ENCODE measurements around the gene LRRC71.

The LRRC71 gene

DNA sequence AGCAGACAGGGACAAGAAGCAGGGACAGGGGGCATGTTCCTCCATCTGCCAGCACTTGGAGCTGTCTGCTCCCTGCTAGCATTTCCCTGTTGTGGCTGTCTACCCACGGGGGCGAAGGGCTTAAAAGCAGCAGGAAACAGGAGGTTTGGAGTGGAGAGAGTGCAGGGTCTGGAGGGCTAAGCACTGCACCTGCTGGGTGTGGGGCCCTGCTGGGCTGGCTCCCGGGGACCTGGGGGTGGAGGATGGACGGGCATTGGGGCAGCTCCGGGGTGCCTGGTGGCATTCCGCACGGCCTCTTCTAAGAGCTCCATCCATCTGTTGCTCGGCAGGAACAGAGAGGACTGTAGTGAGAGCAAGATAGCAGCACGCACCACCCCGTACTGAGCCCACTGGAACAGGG, 21.2 kb downstream of the LRRC71 start:
- H3K4me1 Mint-ChIP-seq = no peaks in the 10 kb centered on the region
- ATAC-seq = no peak
- peaks cover 9% of the 10 kb centered on the region for H3K27me3 Mint-ChIP-seq
- H3K9me3 Mint-ChIP-seq = no peaks in the 10 kb centered on the region
- peaks cover 15% of the 10 kb centered on the region for H3K36me3 Mint-ChIP-seq
- H3K4me3 Mint-ChIP-seq = no peak overlapping the region
- no peak overlapping the region for H3K27ac Mint-ChIP-seq

- no peak for ATAC-seq
- H3K4me1 Mint-ChIP-seq = no peaks in the 10 kb centered on the region
- no peak overlapping the region for H3K27ac Mint-ChIP-seq
- H3K36me3 Mint-ChIP-seq = peaks cover 15% of the 10 kb centered on the region
- no peak overlapping the region for H3K4me3 Mint-ChIP-seq
- H3K27me3 Mint-ChIP-seq = peaks cover 9% of the 10 kb centered on the region
- no peaks in the 10 kb centered on the region for H3K9me3 Mint-ChIP-seq
These were observed 21.7 kb downstream of the LRRC71 start for GRCh38 chr1:156942176-156942575.

GRCh38 chr1:156942576-156942975, 22.1 kb downstream of the LRRC71 start:
- Mint-ChIP-seq H3K4me3 (no peak overlapping the region), H3K9me3 (no peaks in the 10 kb centered on the region), H3K4me1 (no peaks in the 10 kb centered on the region), H3K27me3 (peaks cover 9% of the 10 kb centered on the region), H3K36me3 (peaks cover 15% of the 10 kb centered on the region), H3K27ac (no peak overlapping the region)
- no peak for ATAC-seq

DNA sequence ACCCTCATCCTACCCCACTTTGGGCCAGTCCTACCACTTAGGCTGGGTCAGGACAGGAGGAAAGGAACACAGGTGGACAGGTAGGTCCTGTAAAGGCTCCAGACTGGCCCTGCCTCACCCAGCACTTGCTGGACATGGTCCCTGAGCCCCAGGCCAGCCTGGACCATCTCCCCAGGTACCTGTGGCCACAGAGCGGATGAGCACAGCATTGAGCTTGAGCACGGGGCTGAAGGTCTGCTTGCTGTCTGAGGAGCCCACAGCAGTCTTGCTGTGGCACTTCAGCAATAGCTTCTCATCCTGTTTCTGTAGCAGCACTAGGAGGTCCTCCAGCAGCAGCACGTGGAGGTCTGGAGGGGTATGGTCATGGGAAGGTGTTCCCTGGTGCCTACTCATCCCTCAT, 23.3 kb downstream of the LRRC71 start:
- Mint-ChIP-seq H3K9me3 (no peaks in the 10 kb centered on the region), H3K27me3 (peaks cover 9% of the 10 kb centered on the region), H3K4me1 (no peaks in the 10 kb centered on the region), H3K36me3 (peaks cover 15% of the 10 kb centered on the region), H3K27ac (no peak overlapping the region), H3K4me3 (no peak overlapping the region)
- ATAC-seq = no peak

- Mint-ChIP-seq H3K27ac (no peak overlapping the region), H3K4me1 (no peaks in the 10 kb centered on the region), H3K9me3 (no peaks in the 10 kb centered on the region), H3K27me3 (peaks cover 9% of the 10 kb centered on the region), H3K4me3 (no peak overlapping the region), H3K36me3 (peaks cover 15% of the 10 kb centered on the region)
- ATAC-seq = no peak
These were observed 23.8 kb downstream of the LRRC71 start for GRCh38 chr1:156944268-156944667.

DNA sequence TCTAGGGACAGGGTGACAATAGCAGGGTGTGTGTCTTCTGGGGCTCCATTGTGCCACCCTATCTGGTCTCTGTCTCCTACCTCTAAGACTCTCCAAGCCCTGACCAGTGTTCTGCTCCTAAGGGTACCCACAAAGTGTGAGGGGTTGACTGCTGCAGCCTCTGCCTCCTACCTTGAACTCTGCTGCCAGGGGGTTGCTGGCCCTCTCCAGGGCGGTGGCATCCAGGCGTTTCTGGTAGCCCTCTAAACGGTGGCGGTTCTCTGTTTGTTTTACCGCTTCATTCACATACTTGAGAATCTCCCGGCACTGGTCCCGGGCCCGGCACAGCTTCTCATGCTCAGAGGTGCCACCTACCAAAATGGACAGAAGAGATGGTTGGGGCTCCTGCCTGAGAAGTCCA, 24.4 kb downstream of the LRRC71 start:
- Mint-ChIP-seq H3K27me3 (peaks cover 9% of the 10 kb centered on the region), H3K4me3 (no peak overlapping the region), H3K36me3 (peaks cover 15% of the 10 kb centered on the region), H3K27ac (no peak overlapping the region), H3K4me1 (no peaks in the 10 kb centered on the region), H3K9me3 (no peaks in the 10 kb centered on the region)
- ATAC-seq = no peak

DNA sequence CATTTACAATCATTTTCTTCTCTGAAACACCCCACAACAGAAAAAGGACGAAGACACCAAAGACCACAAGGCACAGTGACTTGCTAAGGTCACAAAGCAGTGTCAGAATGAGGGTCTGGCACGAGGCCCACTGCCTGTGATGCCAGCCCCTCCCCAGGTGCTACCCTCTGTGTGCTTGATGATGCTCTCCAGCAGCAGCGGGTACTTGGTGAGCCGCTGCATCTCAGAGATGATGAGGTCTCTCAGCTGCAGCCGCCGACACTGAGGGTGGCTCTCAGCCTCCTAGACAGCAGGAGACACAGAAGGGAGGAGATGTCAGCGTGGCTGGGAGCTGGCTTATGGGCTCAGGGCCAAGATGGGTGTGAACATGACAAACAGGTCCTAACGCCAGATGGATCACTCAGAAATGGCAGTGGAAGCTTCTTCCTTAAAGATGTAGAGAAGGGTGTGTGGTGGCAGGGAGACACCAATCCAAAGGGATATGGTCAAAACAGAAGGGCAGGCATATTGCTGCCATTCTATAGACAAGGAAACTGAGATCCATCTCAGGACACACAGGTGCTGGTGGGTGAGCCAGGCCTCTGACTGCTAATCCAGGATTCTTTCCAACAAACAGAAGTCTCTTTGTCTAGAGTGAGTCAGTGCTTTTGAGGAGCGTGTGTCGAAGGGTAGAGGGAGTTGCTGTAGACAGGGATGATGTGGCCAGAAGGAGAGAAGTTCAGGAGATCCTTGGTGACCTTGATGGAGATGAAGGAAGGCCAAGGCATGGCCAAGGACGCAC, 25.6 kb downstream of the LRRC71 start:
- Mint-ChIP-seq H3K4me1 (no peaks in the 10 kb centered on the region), H3K27me3 (peaks cover 5% of the 10 kb centered on the region), H3K4me3 (no peak overlapping the region), H3K36me3 (peaks cover 15% of the 10 kb centered on the region), H3K9me3 (no peaks in the 10 kb centered on the region), H3K27ac (no peak overlapping the region)
- ATAC-seq = no peak

DNA sequence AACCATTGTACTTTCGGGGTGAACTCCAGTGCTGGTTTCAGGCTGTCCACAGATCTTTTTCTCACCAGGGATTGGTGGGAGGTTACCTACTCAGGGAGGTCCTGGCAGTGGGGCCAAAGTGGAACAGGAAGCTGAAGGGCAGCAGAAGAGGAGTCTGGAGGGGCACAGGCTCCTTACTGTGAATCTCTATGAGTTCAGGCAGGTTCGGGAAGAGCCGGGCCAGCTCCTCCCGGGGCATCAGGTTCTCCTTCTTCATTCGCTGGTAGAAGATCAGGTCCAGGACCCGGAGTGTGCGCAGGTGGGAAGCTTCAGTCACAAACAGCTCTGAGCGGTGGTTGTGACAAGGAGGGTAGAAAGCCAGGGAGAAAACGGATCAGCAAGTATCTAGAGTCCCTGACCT, 26.7 kb downstream of the LRRC71 start:
- Mint-ChIP-seq H3K27ac (no peak overlapping the region), H3K27me3 (no peaks in the 10 kb centered on the region), H3K9me3 (no peaks in the 10 kb centered on the region), H3K4me1 (no peaks in the 10 kb centered on the region), H3K4me3 (no peak overlapping the region), H3K36me3 (peaks cover 17% of the 10 kb centered on the region)
- ATAC-seq = no peak

DNA sequence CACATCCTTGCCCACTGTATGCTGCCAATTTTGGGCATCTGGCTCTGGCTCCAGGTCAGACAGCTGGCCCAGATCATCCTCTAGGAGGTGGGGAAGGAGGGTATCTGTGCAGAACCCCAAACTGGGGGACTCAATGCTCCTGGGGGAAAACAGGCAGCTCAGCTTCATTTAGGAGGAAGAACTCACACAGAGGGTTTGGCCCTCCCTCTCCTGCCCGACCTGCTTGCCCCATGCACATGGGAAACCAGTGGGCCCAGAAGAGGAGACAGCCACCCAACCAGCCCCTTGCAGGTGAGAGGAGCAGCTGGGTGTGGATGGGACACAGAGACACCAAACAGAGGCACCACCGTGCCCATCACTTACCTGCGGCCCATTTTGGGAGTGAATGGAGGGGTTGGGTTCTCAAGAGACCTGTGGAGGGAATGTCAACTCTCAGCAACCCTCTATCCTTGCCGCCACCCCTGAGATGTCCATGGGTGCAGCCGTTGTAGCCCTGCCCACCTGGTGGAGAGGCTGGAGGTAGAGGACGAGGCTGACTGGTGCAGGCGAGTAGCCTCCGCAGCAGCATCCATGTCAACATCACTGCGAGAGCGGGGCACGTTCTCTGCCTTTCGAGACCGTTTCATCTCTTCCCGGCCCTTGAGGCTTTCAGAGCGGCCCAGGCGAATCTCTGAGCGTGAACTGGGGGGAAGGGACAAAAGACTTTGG, 27.5 kb downstream of the LRRC71 start:
- H3K4me3 Mint-ChIP-seq = no peak overlapping the region
- peaks cover 17% of the 10 kb centered on the region for H3K36me3 Mint-ChIP-seq
- H3K4me1 Mint-ChIP-seq = no peaks in the 10 kb centered on the region
- H3K9me3 Mint-ChIP-seq = no peaks in the 10 kb centered on the region
- ATAC-seq = no peak
- no peak overlapping the region for H3K27ac Mint-ChIP-seq
- H3K27me3 Mint-ChIP-seq = no peaks in the 10 kb centered on the region

DNA sequence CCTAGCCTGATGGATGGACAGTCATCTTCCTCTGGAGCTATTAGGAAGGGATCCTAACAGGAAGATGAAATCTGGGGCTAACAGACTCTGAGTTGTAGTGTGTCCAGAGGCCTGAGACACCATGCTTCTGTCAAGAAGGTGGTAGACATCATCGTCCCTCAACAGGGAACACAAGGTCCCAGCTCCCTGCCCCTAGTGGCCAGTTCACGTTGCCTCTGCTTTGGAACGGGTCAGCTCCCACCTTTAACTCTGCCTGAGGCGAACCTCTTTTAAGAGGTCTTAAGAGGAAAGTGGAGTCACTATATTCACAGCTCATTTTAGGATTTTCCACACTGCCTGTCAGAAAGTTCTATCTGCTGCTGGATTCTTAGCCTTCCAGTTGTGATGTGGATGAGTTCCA, 28.3 kb downstream of the LRRC71 start:
- H3K9me3 Mint-ChIP-seq = no peaks in the 10 kb centered on the region
- ATAC-seq = no peak
- no peaks in the 10 kb centered on the region for H3K27me3 Mint-ChIP-seq
- no peak overlapping the region for H3K27ac Mint-ChIP-seq
- H3K4me3 Mint-ChIP-seq = no peak overlapping the region
- H3K36me3 Mint-ChIP-seq = peaks cover 17% of the 10 kb centered on the region
- no peaks in the 10 kb centered on the region for H3K4me1 Mint-ChIP-seq

GRCh38 chr1:156949127-156949526, 28.7 kb downstream of the LRRC71 start:
- no peak overlapping the region for H3K27ac Mint-ChIP-seq
- H3K4me3 Mint-ChIP-seq = no peak overlapping the region
- H3K4me1 Mint-ChIP-seq = no peaks in the 10 kb centered on the region
- ATAC-seq = no peak
- no peaks in the 10 kb centered on the region for H3K27me3 Mint-ChIP-seq
- no peaks in the 10 kb centered on the region for H3K9me3 Mint-ChIP-seq
- H3K36me3 Mint-ChIP-seq = peaks cover 17% of the 10 kb centered on the region

DNA sequence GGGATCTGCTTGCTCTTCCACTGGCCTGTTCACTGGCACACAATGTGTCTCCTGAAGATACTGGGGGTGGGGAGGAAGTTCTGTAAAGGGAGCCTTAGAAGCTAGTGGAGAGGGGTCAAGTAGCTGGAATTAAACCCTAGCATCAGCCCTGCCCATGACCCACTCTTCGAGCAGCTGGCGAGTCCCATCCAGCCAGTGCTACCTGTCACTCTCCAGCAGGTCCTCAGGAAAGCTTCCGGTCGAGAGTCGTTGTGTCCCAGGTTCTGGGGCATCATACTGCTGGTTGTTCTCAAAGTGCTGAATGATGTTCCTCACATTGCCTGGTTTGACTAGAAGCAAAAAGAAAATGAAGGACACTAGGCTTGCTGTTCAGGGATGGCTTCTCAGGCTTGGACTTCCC, 30.9 kb downstream of the LRRC71 start:
- no peak for ATAC-seq
- Mint-ChIP-seq H3K4me3 (no peak overlapping the region), H3K27ac (no peak overlapping the region), H3K27me3 (no peaks in the 10 kb centered on the region), H3K36me3 (peaks cover 15% of the 10 kb centered on the region), H3K4me1 (no peaks in the 10 kb centered on the region), H3K9me3 (no peaks in the 10 kb centered on the region)

GRCh38 chr1:156953571-156953970, 33.1 kb downstream of the LRRC71 start:
- Mint-ChIP-seq H3K36me3 (peaks cover 13% of the 10 kb centered on the region), H3K9me3 (no peaks in the 10 kb centered on the region), H3K4me3 (no peak overlapping the region), H3K4me1 (no peaks in the 10 kb centered on the region), H3K27ac (no peak overlapping the region), H3K27me3 (no peaks in the 10 kb centered on the region)
- ATAC-seq = no peak

DNA sequence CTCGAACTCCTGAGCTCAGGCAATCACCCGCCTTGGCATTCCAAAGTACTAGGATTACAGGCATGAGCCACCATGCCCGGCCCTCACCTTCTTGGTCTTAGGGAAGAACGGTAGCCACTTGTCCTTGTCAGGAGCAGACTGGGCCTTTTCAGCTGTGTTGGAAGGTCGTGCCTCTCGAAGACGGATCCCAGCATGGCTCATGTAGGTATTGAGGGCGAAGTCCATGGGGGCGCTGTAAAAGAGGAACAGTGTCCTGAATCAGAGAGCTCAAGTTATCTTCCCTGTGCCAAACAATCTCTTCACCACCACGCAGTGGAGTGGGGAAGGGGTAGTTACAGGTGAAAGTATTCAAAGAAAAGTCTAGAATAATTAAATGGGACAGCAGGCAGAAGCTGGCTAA, 35.9 kb downstream of the LRRC71 start:
- Mint-ChIP-seq H3K36me3 (peaks cover 7% of the 10 kb centered on the region), H3K27ac (no peak overlapping the region), H3K27me3 (no peaks in the 10 kb centered on the region), H3K4me3 (no peak overlapping the region), H3K9me3 (no peaks in the 10 kb centered on the region), H3K4me1 (no peaks in the 10 kb centered on the region)
- ATAC-seq = no peak

GRCh38 chr1:156957634-156958033, 37.2 kb downstream of the LRRC71 start:
- no peaks in the 10 kb centered on the region for H3K9me3 Mint-ChIP-seq
- H3K27ac Mint-ChIP-seq = no peak overlapping the region
- H3K27me3 Mint-ChIP-seq = no peaks in the 10 kb centered on the region
- H3K36me3 Mint-ChIP-seq = peaks cover 6% of the 10 kb centered on the region
- no peak overlapping the region for H3K4me3 Mint-ChIP-seq
- no peaks in the 10 kb centered on the region for H3K4me1 Mint-ChIP-seq
- ATAC-seq = no peak

GRCh38 chr1:156958247-156958714, 37.8 kb downstream of the LRRC71 start:
- no peaks in the 10 kb centered on the region for H3K27me3 Mint-ChIP-seq
- H3K4me3 Mint-ChIP-seq = no peak overlapping the region
- no peak for ATAC-seq
- H3K27ac Mint-ChIP-seq = no peak overlapping the region
- no peaks in the 10 kb centered on the region for H3K9me3 Mint-ChIP-seq
- peaks cover 4% of the 10 kb centered on the region for H3K4me1 Mint-ChIP-seq
- peaks cover 6% of the 10 kb centered on the region for H3K36me3 Mint-ChIP-seq

All from stimulated activated memory B cell treated with anti-CD40 and anti-IgM and Interleukin-4, amounts not matched to agents 10 μg/mL and 1 μg/mL and 100 μg/mL, for 72 hours (primary cell).